Measurements from ENCODE around the gene OGFOD3.

- no peak for TF ChIP-seq POLR2A (IDR thresholded peaks at IDR 0.05; ENCODE audit: low read length)
- TF ChIP-seq GATA1 (IDR thresholded peaks at IDR 0.05; ENCODE audit: low read depth, low read length), result no peak
Observed at GRCh38 chr17:82372249-82373071, 45.9 kb downstream of the OGFOD3 start.
